Activated CD4-positive, alpha-beta T cell treated with anti-CD3 and anti-CD28 coated beads, Interleukin-2, amount 50 U/mL, for 24 hours (primary cell): ENCODE data around the gene RB1.

Source experiments
- DNase-seq, 2 donors: peaks; one replicate each; pipeline ENCODE4 v3.0.0-alpha.2; 2020; ENCODE audit warnings: low read depth in 1 of 2, low spot score in 1 of 2

RB1 gene

DNA sequence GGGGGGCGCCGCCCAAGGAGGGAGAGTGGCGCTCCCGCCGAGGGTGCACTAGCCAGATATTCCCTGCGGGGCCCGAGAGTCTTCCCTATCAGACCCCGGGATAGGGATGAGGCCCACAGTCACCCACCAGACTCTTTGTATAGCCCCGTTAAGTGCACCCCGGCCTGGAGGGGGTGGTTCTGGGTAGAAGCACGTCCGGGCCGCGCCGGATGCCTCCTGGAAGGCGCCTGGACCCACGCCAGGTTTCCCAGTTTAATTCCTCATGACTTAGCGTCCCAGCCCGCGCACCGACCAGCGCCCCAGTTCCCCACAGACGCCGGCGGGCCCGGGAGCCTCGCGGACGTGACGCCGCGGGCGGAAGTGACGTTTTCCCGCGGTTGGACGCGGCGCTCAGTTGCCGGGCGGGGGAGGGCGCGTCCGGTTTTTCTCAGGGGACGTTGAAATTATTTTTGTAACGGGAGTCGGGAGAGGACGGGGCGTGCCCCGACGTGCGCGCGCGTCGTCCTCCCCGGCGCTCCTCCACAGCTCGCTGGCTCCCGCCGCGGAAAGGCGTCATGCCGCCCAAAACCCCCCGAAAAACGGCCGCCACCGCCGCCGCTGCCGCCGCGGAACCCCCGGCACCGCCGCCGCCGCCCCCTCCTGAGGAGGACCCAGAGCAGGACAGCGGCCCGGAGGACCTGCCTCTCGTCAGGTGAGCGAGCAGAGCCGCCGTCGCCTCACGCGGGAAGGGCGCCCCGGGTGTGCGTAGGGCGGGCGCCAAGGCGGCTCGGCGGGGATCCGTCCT, at the start of gene RB1:
TSS of gene RB1 (plus strand) at position 393 of the 784 bp plus-strand sequence. CDS start at position 555, 162 bp downstream.
- DNase-seq: peak; percentile 77 to 87

DNA sequence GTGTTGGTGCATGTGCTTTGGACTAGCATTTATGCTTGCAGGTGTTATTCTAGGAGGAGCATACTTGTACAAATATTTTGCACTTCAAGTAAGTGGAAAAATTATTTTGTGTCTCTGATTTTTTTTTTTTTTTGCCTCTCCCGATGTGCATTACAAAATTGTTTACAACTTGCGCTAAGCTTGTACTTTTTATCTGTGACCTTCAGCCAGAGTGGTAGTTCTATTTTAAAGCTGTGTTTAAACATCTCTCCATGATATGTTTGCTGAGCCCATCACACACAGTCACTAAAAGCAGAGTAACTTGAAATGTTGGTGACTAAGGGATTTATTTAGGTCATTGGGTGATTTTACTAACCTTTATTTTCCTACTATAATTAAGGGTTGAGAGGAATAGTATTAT, 49.7 kb upstream of the RB1 start:
- no peak for DNase-seq

GRCh38 chr13:48255090-48255489, 48.5 kb upstream of the RB1 start:
- DNase-seq: no peak

DNA sequence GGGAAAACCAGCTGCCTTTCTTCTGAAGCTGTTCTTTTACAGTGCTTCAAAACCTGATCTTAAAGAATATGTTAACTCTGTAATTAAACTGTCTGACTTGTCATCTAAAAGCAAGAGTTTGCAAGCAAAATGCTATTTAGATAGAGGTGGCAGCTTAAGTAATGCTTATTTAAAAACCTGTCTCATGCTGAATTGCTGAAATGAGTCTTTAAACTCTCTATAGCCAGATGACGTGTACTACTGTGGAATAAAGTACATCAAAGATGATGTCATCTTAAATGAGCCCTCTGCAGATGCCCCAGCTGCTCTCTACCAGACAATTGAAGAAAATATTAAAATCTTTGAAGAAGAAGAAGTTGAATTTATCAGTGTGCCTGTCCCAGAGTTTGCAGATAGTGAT, 47.6 kb upstream of the RB1 start:
- no peak for DNase-seq

DNA sequence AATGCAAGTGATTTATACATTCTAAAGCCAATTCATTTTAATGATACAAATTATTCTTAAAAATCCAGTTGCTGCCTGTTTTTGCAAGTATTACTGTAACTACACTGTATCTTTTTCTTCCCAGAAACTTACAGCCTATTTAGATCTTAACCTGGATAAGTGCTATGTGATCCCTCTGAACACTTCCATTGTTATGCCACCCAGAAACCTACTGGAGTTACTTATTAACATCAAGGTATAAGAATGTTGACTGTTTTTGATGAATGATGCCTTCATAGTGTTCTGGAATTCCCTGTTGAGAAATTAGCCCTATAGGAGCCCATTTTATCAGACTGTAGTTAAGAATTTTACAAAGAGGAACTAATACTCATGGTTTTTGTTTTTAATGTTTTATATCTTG, 45.5 kb upstream of the RB1 start:
- no peak for DNase-seq

GRCh38 chr13:48258430-48258829, 45.1 kb upstream of the RB1 start:
- DNase-seq: no peak

DNA sequence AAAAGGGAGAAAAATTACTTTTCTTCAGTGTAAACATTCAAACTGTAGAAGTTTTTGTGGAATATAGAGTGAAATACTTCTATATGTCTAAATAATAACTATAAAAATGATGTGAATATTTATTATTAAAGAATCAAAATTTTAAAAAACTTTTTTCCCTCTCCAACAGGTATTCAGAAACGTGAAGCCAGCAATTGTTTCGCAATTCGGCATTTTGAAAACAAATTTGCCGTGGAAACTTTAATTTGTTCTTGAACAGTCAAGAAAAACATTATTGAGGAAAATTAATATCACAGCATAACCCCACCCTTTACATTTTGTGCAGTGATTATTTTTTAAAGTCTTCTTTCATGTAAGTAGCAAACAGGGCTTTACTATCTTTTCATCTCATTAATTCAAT, 42.6 kb upstream of the RB1 start:
- DNase-seq: no peak

DNA sequence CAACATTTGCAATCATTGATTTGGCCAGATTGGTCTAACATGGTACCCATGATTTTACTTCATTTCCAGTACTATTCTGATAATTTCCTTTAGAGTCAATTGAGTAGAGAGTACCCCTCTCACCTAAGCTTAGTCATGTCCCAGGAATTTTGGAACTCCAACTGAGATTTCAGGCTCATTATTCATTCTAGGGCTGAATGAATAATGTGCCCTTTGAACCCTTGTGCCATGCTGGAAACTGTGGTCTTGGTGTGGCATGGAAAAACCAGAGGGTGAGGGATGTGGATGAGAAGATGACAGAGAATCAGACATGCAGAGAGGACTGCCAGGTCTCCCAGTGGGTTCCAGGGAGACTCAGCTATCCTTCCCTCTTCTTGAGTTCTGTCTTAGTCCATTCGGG, 40.4 kb upstream of the RB1 start:
- no peak for DNase-seq

DNA sequence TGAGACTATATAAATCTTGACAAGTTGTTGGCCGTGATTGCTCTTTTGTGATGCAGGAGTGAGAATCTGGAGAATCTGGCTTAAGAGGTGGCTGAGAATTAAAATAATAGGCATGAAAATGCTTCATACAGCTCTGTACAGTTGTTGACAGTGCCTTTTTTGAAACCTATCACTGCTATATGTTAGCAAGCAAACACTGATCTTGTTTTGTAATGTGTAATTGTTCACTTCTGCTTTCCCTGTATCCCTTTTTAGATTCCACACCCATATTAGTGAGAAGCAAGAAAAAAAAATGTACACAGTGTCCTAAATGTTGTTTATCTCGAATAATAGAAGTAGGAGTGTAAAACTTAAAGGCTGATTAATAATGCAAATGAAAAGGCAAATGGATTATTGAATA, 39.5 kb upstream of the RB1 start:
- no peak for DNase-seq

DNA sequence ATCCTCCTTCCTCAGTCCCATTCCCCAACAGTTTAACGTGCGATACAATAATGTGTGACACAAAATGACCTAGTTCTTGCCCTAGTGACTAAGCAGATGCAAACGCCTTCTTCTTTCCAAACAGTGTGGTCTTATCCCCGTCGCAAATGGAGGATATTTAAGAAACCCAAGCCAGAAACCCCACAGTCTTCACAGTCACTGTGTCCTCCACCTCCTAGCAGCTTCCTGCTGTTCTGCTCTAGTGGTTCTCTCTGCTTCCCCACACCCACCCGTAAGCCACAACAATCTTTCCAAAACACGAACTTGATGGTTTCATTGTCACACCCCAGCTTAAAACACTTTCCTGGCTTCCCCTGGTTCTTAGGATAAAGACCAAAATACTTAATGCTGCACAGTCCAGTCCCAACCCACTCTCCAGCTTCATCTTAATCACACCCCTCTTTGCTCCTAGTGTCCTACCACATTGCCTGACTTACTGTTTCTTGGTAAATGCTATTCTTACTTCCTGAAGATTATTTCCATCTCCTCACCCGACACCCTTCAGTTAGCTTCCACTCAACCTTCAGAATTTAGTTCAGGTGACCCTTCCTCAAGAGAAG, 38.2 kb upstream of the RB1 start:
- peak in 1 of 2 donors; percentile 10 for DNase-seq

DNA sequence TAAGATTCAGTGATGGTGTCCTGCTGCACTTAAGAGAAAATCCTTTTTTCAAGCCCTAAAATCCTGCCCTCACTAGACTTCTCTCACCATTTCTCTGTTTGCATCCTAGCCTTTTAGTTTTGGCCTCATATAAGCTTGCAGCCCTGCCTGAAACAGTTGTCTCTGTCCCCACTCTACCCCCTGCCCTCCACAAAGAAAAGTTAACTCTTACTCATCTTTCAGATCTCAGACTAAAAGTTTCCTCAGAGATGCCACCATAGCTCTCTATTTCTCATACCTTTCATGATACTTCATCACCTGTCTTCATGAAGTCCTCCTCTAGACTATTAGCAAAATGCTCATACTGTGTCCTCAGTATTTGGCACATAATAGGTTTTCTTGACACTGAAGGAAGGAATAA, 37.4 kb upstream of the RB1 start:
- DNase-seq: no peak

DNA sequence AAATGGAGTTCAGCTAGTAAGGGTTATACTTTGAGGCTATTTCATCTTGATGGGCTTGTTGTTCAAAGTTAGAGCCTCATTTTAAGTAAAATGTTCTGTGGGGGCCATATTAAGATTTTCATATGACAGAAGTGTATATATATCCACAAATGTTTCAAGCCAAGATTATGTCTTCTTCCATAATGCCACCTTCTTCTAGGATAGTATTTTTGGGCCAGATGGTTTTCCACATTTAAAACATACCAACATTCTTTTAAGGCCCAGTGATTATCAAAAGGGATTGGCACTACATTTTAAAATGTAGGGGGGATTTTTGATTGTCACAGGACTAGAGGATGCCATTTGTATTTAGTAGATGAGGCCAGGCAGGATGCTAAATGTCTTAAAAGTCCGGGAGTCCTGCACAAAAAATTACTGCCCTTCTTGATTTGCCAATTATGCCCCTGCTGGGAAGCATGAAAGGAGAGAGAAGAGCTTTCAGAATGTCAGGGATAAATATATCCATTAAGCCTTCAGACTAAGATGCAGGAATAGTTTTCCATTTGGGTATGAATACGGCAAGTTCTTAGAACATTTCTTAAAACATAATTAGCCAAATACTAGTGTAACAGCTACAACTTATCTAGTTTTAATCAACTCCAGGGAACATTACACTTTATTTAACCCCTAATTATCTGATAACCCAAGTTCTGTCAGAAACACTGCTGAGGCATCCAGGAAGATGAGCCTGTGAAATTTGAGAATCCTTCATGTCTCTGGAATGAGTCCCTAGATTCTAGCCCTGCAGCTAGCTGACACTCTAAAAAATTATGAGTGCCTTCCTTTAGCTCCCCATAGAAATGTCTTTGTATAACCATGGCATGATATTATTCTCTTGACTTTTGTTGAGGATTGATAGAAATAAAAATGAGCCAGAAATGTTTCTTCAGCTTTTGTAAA, 36.6 kb upstream of the RB1 start:
- DNase-seq: no peak

GRCh38 chr13:48268019-48268418, 35.5 kb upstream of the RB1 start:
- no peak for DNase-seq

DNA sequence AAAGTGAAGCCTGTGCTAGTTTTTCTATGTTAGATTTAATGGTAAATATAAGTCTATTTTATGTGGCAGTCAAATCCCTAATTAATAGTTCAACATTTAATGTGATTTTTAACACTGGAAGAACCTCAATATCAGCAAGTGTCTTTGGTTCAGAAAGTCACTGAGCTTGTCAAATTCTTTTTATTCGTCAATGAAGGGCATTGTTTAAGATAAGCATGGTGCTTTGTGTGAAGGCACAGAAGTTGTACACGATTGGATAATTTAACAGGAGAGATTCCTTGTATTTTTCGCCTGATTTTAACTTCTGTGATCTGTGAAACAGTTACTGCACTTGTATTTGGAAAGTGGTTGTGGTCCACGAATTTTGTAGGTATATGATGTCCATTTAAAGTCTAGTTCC, 30.2 kb upstream of the RB1 start:
- no peak for DNase-seq

DNA sequence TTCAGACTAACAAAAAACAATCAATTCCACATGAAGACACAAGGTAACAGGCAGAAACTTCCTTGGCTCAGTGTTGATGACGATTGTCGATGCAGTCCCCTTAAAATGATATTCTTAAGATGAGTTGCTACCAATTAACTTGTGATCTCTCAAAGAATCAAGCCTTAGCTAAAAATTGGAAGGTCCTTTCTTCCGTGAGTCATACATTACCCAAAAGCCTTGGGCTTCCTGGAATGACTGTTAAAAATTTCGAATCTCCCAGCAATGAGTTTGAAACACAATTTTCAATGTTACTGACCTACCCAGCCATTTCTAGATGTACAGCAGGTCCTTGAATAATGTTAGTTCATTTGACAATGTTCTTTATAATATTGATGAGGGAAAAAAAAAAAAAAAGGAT, 28.0 kb upstream of the RB1 start:
- DNase-seq: no peak

- DNase-seq: no peak
Measured at GRCh38 chr13:48278806-48279205, 24.7 kb upstream of the RB1 start.

GRCh38 chr13:48281556-48281955, 22.0 kb upstream of the RB1 start:
- DNase-seq: no peak

GRCh38 chr13:48291730-48292129, 11.8 kb upstream of the RB1 start:
- no peak for DNase-seq

- no peak for DNase-seq
Measured at GRCh38 chr13:48292650-48293049, 10.9 kb upstream of the RB1 start.

DNA sequence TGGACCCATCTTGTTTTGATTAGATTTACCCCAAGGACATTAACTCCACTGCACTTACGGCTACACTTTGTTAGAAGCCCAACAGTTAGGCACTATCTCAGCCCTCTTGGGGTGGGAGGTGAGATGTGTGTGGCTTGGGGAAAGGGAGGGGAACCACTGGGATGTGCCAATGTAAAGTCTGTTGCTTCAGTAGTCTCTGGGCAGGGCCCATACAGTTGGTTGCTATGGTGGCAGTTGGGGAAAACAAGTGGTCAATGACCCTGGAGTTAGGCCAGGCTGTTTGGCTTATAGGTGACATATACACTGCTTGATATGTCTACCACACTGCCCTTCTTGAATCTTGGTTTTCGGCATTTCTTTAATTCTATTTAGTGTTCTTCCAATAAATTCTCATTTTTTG, 8.9 kb upstream of the RB1 start:
- DNase-seq: no peak

DNA sequence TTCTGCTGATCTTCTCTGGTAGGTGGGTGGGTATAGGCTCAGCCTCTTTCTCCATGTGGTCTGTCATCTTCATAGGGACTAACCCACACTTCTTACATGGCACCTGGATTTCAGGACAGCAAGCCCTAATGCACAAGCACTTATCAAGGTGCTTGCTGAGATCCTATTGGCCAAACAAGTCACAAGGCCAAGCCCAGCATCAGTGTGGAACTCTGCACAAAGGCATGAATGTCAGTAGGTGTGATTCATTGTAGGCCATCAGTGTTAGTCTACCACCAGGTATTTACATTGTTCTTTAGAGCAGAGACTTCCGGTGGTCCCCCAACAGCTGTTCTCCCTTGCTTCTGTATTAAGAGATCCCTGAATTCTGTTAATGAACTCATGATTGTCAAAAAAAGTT, 8.3 kb upstream of the RB1 start:
- DNase-seq: no peak

DNA sequence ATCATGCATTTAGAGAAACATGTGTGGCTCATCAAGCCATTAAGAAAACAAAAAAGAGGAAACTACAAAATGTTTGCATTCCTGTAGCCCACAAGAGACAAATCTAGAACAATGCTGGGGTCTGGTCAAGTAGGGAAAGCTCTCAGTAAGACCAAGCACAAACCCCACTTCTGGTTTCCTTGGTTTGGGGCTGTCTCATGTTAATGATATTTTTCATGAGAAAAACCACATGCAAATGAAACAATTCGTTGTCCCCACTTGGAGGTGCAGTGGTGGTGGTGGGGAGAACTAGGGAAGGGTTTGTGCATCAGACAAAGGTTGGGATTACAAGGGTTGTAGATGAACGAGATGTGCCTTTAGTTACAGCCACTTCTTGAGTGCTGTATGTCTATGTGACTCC, 7.0 kb upstream of the RB1 start:
- no peak for DNase-seq
